Trophoblast cell (in vitro differentiated cells and primary cell): ENCODE measurements around the gene FES.
"Not testable (repeated sequence)": the region's sequence is repeated elsewhere in the genome, so short reads cannot be mapped to it uniquely, and the experiment has no call there.

Experiments
- DNase-seq, 2 donors: peaks; one replicate each; pipeline ENCODE4 v3.0.0-alpha.2; 2016
- H2AFZ ChIP-seq: 2 replicates; pipeline ENCODE4 v1.6.1; 2013; ENCODE audit warnings: low read length, moderate library complexity, mild to moderate bottlenecking; ENCODE audit not compliant: insufficient read depth, poor library complexity
- H2AK5ac ChIP-seq: 2 replicates; pipeline ENCODE4 v1.6.1; 2013; ENCODE audit warnings: mild to moderate bottlenecking, low read length
- H2BK120ac ChIP-seq: 2 replicates; pipeline ENCODE4 v1.6.1; 2013; ENCODE audit warnings: low read length, mild to moderate bottlenecking, moderate library complexity; ENCODE audit not compliant: insufficient read depth, poor library complexity
- H2BK12ac ChIP-seq: 2 replicates; pipeline ENCODE4 v1.6.1; 2013; ENCODE audit warnings: mild to moderate bottlenecking, low read length, moderate library complexity
- H2BK5ac ChIP-seq: 2 replicates; pipeline ENCODE4 v1.6.1; 2013; ENCODE audit warnings: low read length, low read depth, moderate library complexity, mild to moderate bottlenecking; ENCODE audit not compliant: poor library complexity
- H3K14ac ChIP-seq: 2 replicates; pipeline ENCODE4 v1.6.1; 2013; ENCODE audit warnings: mild to moderate bottlenecking, low read length
- H3K18ac ChIP-seq: 2 replicates; pipeline ENCODE4 v1.6.1; 2013; ENCODE audit warnings: mild to moderate bottlenecking, low read length
- H3K23ac ChIP-seq: 2 replicates; pipeline ENCODE4 v1.6.1; 2013; ENCODE audit warnings: low read length
- H3K27ac ChIP-seq: 2 replicates; pipeline ENCODE4 v1.5.1; 2013; ENCODE audit warnings: low read depth, mild to moderate bottlenecking, inconsistent platforms, low read length, moderate library complexity
- H3K27me3 ChIP-seq: 2 replicates; pipeline ENCODE4 v1.6.1; 2013; ENCODE audit warnings: inconsistent platforms, mild to moderate bottlenecking, low read length, moderate library complexity; ENCODE audit not compliant: insufficient read depth
- H3K36me3 ChIP-seq, 2 experiments: 1 replicate in 1 of 2; 2 replicates in 1 of 2; pipeline ENCODE4 v1.6.1; 2013; ENCODE audit warnings: low read length in 2 of 2, mild to moderate bottlenecking in 2 of 2, moderate library complexity in 1 of 2; ENCODE audit not compliant: insufficient read depth in 2 of 2, control insufficient read depth in 1 of 2
- H3K4ac ChIP-seq: 2 replicates; pipeline ENCODE4 v1.6.1; 2013; ENCODE audit warnings: low read depth, mild to moderate bottlenecking, low read length, moderate library complexity
- H3K4me1 ChIP-seq, 2 experiments: 1 replicate in 1 of 2; 2 replicates in 1 of 2; pipeline ENCODE4 v1.6.1; 2013; ENCODE audit warnings: low read length in 2 of 2, mild to moderate bottlenecking in 2 of 2, moderate library complexity in 1 of 2; ENCODE audit not compliant: insufficient read depth in 2 of 2, control insufficient read depth in 1 of 2
- H3K4me2 ChIP-seq: 2 replicates; pipeline ENCODE4 v1.6.1; 2013; ENCODE audit warnings: inconsistent platforms, mild to moderate bottlenecking, low read length, moderate library complexity
- H3K4me3 ChIP-seq: 2 replicates; pipeline ENCODE4 v1.5.1; 2013; ENCODE audit warnings: mild to moderate bottlenecking, low read depth, low read length, inconsistent platforms
- H3K79me1 ChIP-seq: one replicate; pipeline ENCODE4 v1.6.1; 2013; ENCODE audit warnings: low read length
- H3K79me2 ChIP-seq: 2 replicates; pipeline ENCODE4 v1.6.1; 2013; ENCODE audit warnings: low read length, mild to moderate bottlenecking; ENCODE audit not compliant: control insufficient read depth, insufficient read depth, poor library complexity
- H3K9ac ChIP-seq: 2 replicates; pipeline ENCODE4 v1.6.1; 2013; ENCODE audit warnings: mild to moderate bottlenecking, low read length
- H3K9me3 ChIP-seq: 2 replicates; pipeline ENCODE4 v1.6.1; 2013; ENCODE audit warnings: low read depth, mild to moderate bottlenecking, control low read depth, inconsistent platforms, low read length; ENCODE audit not compliant: insufficient read depth
- H4K12ac ChIP-seq: 2 replicates; pipeline ENCODE4 v1.6.1; 2013; ENCODE audit warnings: low read depth, mild to moderate bottlenecking, low read length, moderate library complexity
- H4K8ac ChIP-seq: 2 replicates; pipeline ENCODE4 v1.6.1; 2013; ENCODE audit warnings: low read depth, mild to moderate bottlenecking, low read length, moderate library complexity
- H4K91ac ChIP-seq: one replicate; pipeline ENCODE4 v1.6.1; 2013; ENCODE audit warnings: low read depth, mild to moderate bottlenecking, low read length, moderate library complexity
- WGBS: extraction: QIAGEN DNeasy Blood & Tissue Kit; methylation state at CpG from one replicate; pipeline ENCODE4 v1.1.7; 2013; ENCODE audit warnings: missing lambda C conversion rate; ENCODE audit not compliant: insufficient read length, insufficient coverage; ENCODE audit errors: extremely low coverage; 5-methylcytosine and 5-hydroxymethylcytosine counted together

FES gene

GRCh38 chr15:90874986-90875385 is 9.3 kb upstream of the FES start:
- no CpG with 5 or more reads among the region's 9 CpGs for WGBS
- not testable (repeated sequence) for H3K9me3 ChIP-seq

GRCh38 chr15:90875549-90875981 is 8.7 kb upstream of the FES start:
- Histone ChIP-seq H3K36me3 (peaks cover 55 to 56% of the 10 kb centered on the region in 2 experiments), H3K27me3 (no peaks in the 10 kb centered on the region), H3K4me1 (peaks cover 15 to 19% of the 10 kb centered on the region in 2 experiments), H4K12ac (no peak overlapping the region), H4K8ac (no peak overlapping the region), H2AFZ (no peak overlapping the region), H3K18ac (no peak overlapping the region), H3K9me3 (no peaks in the 10 kb centered on the region), H3K9ac (no peak overlapping the region), H2AK5ac (no peak overlapping the region), H3K23ac (no peak overlapping the region), H3K79me2 (peaks cover 34% of the 10 kb centered on the region), H3K4me3 (no peak overlapping the region), H2BK5ac (no peak overlapping the region), H3K14ac (no peak overlapping the region), H3K79me1 (peaks cover 36% of the 10 kb centered on the region), H2BK12ac (no peak overlapping the region), H3K27ac (no peak overlapping the region), H3K4me2 (no peak overlapping the region), H3K4ac (no peak overlapping the region), H4K91ac (no peak overlapping the region), H2BK120ac (no peak overlapping the region)
- WGBS = no CpG with 5 or more reads among the region's 12 CpGs
- no peak for DNase-seq

More at GRCh38 chr15:90874986-90875385, 9.3 kb upstream of the FES start:
- not testable (repeated sequence) for H2BK12ac ChIP-seq, H3K9ac ChIP-seq, H3K14ac ChIP-seq, H2BK5ac ChIP-seq, H3K4me2 ChIP-seq, H3K4ac ChIP-seq, H3K23ac ChIP-seq, H4K91ac ChIP-seq, H2AFZ ChIP-seq, H2AK5ac ChIP-seq, H4K12ac ChIP-seq, H3K27me3 ChIP-seq, H3K4me3 ChIP-seq, H3K18ac ChIP-seq, DNase-seq, H3K27ac ChIP-seq, H4K8ac ChIP-seq, H2BK120ac ChIP-seq
- peaks cover 19 to 25% of the 10 kb centered on the region in 2 experiments for H3K4me1 ChIP-seq
- H3K79me1 ChIP-seq = peaks cover 42% of the 10 kb centered on the region
- H3K79me2 ChIP-seq = peaks cover 36% of the 10 kb centered on the region
- H3K36me3 ChIP-seq = peaks cover 50% of the 10 kb centered on the region in 2 experiments

GRCh38 chr15:90876046-90876445 is 8.3 kb upstream of the FES start:
- Histone ChIP-seq H4K12ac (no peak overlapping the region), H4K91ac (no peak overlapping the region), H2BK120ac (no peak overlapping the region), H3K18ac (peak overlapping the region; percentile 7), H3K23ac (no peak overlapping the region), H3K14ac (no peak overlapping the region), H2BK12ac (no peak overlapping the region), H2AFZ (no peak overlapping the region), H3K79me2 (peaks cover 30% of the 10 kb centered on the region), H3K4me1 (peaks cover 14 to 19% of the 10 kb centered on the region in 2 experiments), H3K79me1 (peaks cover 33% of the 10 kb centered on the region), H3K9me3 (no peaks in the 10 kb centered on the region), H3K4ac (no peak overlapping the region), H2BK5ac (no peak overlapping the region), H3K36me3 (peaks cover 60% of the 10 kb centered on the region in 2 experiments), H3K27me3 (no peaks in the 10 kb centered on the region), H4K8ac (no peak overlapping the region), H3K9ac (no peak overlapping the region), H3K27ac (no peak overlapping the region), H3K4me3 (no peak overlapping the region), H2AK5ac (no peak overlapping the region), H3K4me2 (no peak overlapping the region)
- DNase-seq = no peak
- no CpG with 5 or more reads among the region's 20 CpGs for WGBS

GRCh38 chr15:90876512-90877170 is 7.7 kb upstream of the FES start:
- Histone ChIP-seq H4K8ac (no peak overlapping the region), H2BK5ac (no peak overlapping the region), H4K91ac (no peak overlapping the region), H3K4me2 (no peak overlapping the region), H3K23ac (no peak overlapping the region), H3K9ac (no peak overlapping the region), H3K27ac (no peak overlapping the region), H3K4me3 (no peak overlapping the region), H3K18ac (peak overlapping the region; percentile 7), H3K79me2 (peaks cover 26% of the 10 kb centered on the region), H3K14ac (no peak overlapping the region), H3K36me3 (peaks cover 66% of the 10 kb centered on the region in 2 experiments), H3K27me3 (no peaks in the 10 kb centered on the region), H3K4ac (no peak overlapping the region), H3K79me1 (peaks cover 27% of the 10 kb centered on the region), H2AK5ac (no peak overlapping the region), H2BK12ac (no peak overlapping the region), H4K12ac (no peak overlapping the region), H2BK120ac (no peak overlapping the region), H3K4me1 (peaks cover 14 to 19% of the 10 kb centered on the region in 2 experiments), H3K9me3 (no peaks in the 10 kb centered on the region), H2AFZ (no peak overlapping the region)
- WGBS = no CpG with 5 or more reads among the region's 15 CpGs
- no peak for DNase-seq
